IMR-90 (cell line): Measurements from ENCODE around the gene THEMIS2. TPM values are rescaled to one million over a fixed set of nuclear protein-coding genes. Genes with fewer than 3 reads are reported as not detected.
A peak's percentile ranks its signal among the peaks of the same experiment; 100 is the strongest.

ENCODE experiments used
- ATAC-seq: fragments of 200-7000 bp; cut with Tn5 transposase; 2 replicates; pipeline ENCODE4 v1.9.1; 2020; ENCODE audit warnings: low read depth, mild to moderate bottlenecking, moderate library complexity
- BruUV-seq: library from RNA; stranded (reverse); fragments of 400-500 nt; replicated peaks from 2 replicates; lab custom pipeline; 2021; lab: Mats Ljungman, UMichigan
- CTCF ChIA-PET: fragments of 300-600 bp; formaldehyde crosslinking; extraction: SDS; loops from one replicate; lab custom pipeline; 2021; ENCODE audit warnings: antibody characterized with exemption; lab: Yijun Ruan, JAX
- POLR2A ChIA-PET: fragments of 300-600 bp; sonication (Branson Sonifier 250); formaldehyde crosslinking; loops from one replicate; lab custom pipeline; 2022; ENCODE audit warnings: antibody characterized with exemption; ENCODE audit not compliant: unreplicated experiment; lab: Charles Lee
- DNase-seq: peaks from one replicate; pipeline ENCODE4 v3.0.0; 2013
- H2AFZ ChIP-seq: replicated peaks from 2 replicates; pipeline ENCODE3; 2013; ENCODE audit warnings: low read length, mild to moderate bottlenecking; ENCODE audit not compliant: poor library complexity
- H2AK5ac ChIP-seq: 2 replicates; pipeline ENCODE4 v1.6.1; 2013; ENCODE audit warnings: low read depth, low read length, inconsistent platforms
- H2AK9ac ChIP-seq: replicated peaks from 2 replicates; pipeline ENCODE3; 2013; ENCODE audit warnings: mild to moderate bottlenecking, low read depth, low read length, moderate library complexity; ENCODE audit not compliant: poor library complexity
- H2BK120ac ChIP-seq: 2 replicates; pipeline ENCODE4 v1.6.1; 2013; ENCODE audit warnings: low read depth, low read length, inconsistent platforms
- H2BK15ac ChIP-seq: 3 replicates; pipeline ENCODE4 v1.6.1; 2013; ENCODE audit warnings: low read depth, low read length, inconsistent platforms
- H2BK20ac ChIP-seq: 2 replicates; pipeline ENCODE4 v1.6.1; 2013; ENCODE audit warnings: low read depth, mild to moderate bottlenecking, inconsistent platforms, low read length, moderate library complexity
- H2BK5ac ChIP-seq: 2 replicates; pipeline ENCODE4 v1.6.1; 2013; ENCODE audit warnings: mild to moderate bottlenecking, low read depth, low read length, inconsistent platforms; ENCODE audit not compliant: poor library complexity, severe bottlenecking
- H3K14ac ChIP-seq: replicated peaks from 2 replicates; pipeline ENCODE4 v1.6.1; 2013; ENCODE audit warnings: low read depth, low read length, inconsistent platforms
- H3K18ac ChIP-seq: 2 replicates; pipeline ENCODE4 v1.6.1; 2013; ENCODE audit warnings: low read depth, low read length, control low read depth
- H3K23ac ChIP-seq: 2 replicates; pipeline ENCODE4 v1.6.1; 2013; ENCODE audit warnings: low read depth, low read length, inconsistent platforms
- H3K27ac ChIP-seq: 2 replicates; pipeline ENCODE4 v1.5.1; 2013; ENCODE audit warnings: mild to moderate bottlenecking, control low read depth, low read length; ENCODE audit not compliant: insufficient read depth
- H3K27me3 ChIP-seq: 2 replicates; pipeline ENCODE4 v1.6.1; 2013; ENCODE audit warnings: low read length; ENCODE audit not compliant: control insufficient read depth, insufficient read depth
- H3K36me3 ChIP-seq: 2 replicates; pipeline ENCODE4 v1.6.1; 2013; ENCODE audit warnings: low read length, mixed read lengths; ENCODE audit not compliant: control insufficient read depth, insufficient read depth
- H3K4ac ChIP-seq: 2 replicates; pipeline ENCODE4 v1.6.1; 2013; ENCODE audit warnings: low read depth, low read length, inconsistent platforms
- H3K4me1 ChIP-seq: 2 replicates; pipeline ENCODE4 v1.6.1; 2013; ENCODE audit warnings: low read length, mixed read lengths; ENCODE audit not compliant: control insufficient read depth, insufficient read depth
- H3K4me2 ChIP-seq: 2 replicates; pipeline ENCODE4 v1.6.1; 2013; ENCODE audit warnings: low read depth, mild to moderate bottlenecking, control low read depth, low read length, moderate library complexity
- H3K4me3 ChIP-seq: 2 replicates; pipeline ENCODE4 v1.5.1; 2013; ENCODE audit warnings: low read depth, mild to moderate bottlenecking, control low read depth, low read length, moderate library complexity; ENCODE audit not compliant: insufficient read depth
- H3K56ac ChIP-seq: 2 replicates; pipeline ENCODE4 v1.6.1; 2013; ENCODE audit warnings: low read length, inconsistent platforms; ENCODE audit not compliant: insufficient read depth; ENCODE audit errors: extremely low read depth
- H3K79me1 ChIP-seq, 2 experiments: 2 replicates each; pipeline ENCODE4 v1.6.1; 2013; ENCODE audit warnings: low read length in 2 of 2, inconsistent platforms in 1 of 2, low read depth in 1 of 2
- H3K9ac ChIP-seq: 2 replicates; pipeline ENCODE4 v1.6.1; 2013; ENCODE audit warnings: low read depth, low read length, control low read depth
- H3K9me1 ChIP-seq: 2 replicates; pipeline ENCODE4 v1.6.1; 2013; ENCODE audit warnings: low read length, inconsistent platforms; ENCODE audit not compliant: insufficient read depth
- H3K9me3 ChIP-seq: 2 replicates; pipeline ENCODE4 v1.6.1; 2013; ENCODE audit warnings: low read length; ENCODE audit not compliant: control insufficient read depth, insufficient read depth
- H4K20me1 ChIP-seq: 2 replicates; pipeline ENCODE4 v1.6.1; 2013; ENCODE audit warnings: low read length, inconsistent platforms; ENCODE audit not compliant: insufficient read depth
- H4K5ac ChIP-seq: 2 replicates; pipeline ENCODE4 v1.6.1; 2013; ENCODE audit warnings: mild to moderate bottlenecking, low read depth, low read length, control low read depth
- H4K8ac ChIP-seq, 2 experiments: 2 replicates each; pipeline ENCODE4 v1.6.1; 2013; ENCODE audit warnings: low read depth in 2 of 2, low read length in 2 of 2, control low read depth in 1 of 2, inconsistent platforms in 1 of 2
- H4K91ac ChIP-seq: 2 replicates; pipeline ENCODE4 v1.6.1; 2013; ENCODE audit warnings: low read depth, low read length, inconsistent platforms; ENCODE audit not compliant: insufficient read depth
- BHLHE40 ChIP-seq: fragments of 150-350 bp; IDR thresholded peaks from 2 replicates; pipeline ENCODE4 v1.6.1; 2016; ENCODE audit warnings: mild to moderate bottlenecking, low read depth, low read length
- CEBPB ChIP-seq: IDR thresholded peaks from 2 replicates; pipeline ENCODE4 v1.6.1; 2012; ENCODE audit warnings: low read depth, low read length, improper control_type of control experiment
- CHD1 ChIP-seq: IDR thresholded peaks from 2 replicates; pipeline ENCODE4 v1.6.1; 2012; ENCODE audit warnings: low read depth, low read length, improper control_type of control experiment
- MXI1 ChIP-seq: IDR thresholded peaks from 2 replicates; pipeline ENCODE4 v1.6.1; 2012; ENCODE audit warnings: low read depth, mild to moderate bottlenecking, low read length, moderate library complexity, borderline replicate concordance
- NFE2L2 ChIP-seq: fragments of 150-350 bp; IDR thresholded peaks from 2 replicates; pipeline ENCODE4 v1.6.1; 2016; ENCODE audit warnings: low read depth, mild to moderate bottlenecking, low read length
- WGBS, 2 experiments: methylation state at CpG; one replicate each; pipeline versions ENCODE4 v1.1.5 to v1.1.7; 2013; ENCODE audit warnings: missing lambda C conversion rate in 2 of 2; ENCODE audit not compliant: insufficient read length in 1 of 2; ENCODE audit errors: extremely low coverage in 2 of 2; 5-methylcytosine and 5-hydroxymethylcytosine counted together
- dilution Hi-C: fragments of 300-500 bp; cut with HindIII; formaldehyde crosslinking; loops from one replicate; pipeline ENCODE4 v1.14.3; 2018; ENCODE audit warnings: low sequenced_read_pairs; ENCODE audit not compliant: unreplicated experiment
- in situ Hi-C: fragments of 300-500 bp; cut with MboI; formaldehyde crosslinking; loops from 3 replicates; pipeline ENCODE4 v1.14.3; 2019; ENCODE audit warnings: low sequenced_read_pairs, inconsistent platforms, mixed read lengths
- intact Hi-C: fragments of 100-400 bp; cut with micrococcal nuclease; formaldehyde crosslinking; loops from 2 replicates; pipeline ENCODE4 v1.10.0; 2022
- polyA plus RNA-seq, 3 experiments: library from polyadenylated mRNA; depleted of rRNA; stranded (reverse); fragments of >200 nt; gene quantifications; 2 replicates each; pipeline ENCODE4 v1.2.3, GENCODE V29; 2012; ENCODE audit warnings: low replicate concordance in 1 of 3
- total RNA-seq: library from RNA; depleted of rRNA; stranded (reverse); fragments of >200 nt; gene quantifications from 2 replicates; pipeline ENCODE4 v1.2.3, GENCODE V29; 2012
- TF ChIP-seq, protein P1 (sequence below): fragments of 150-350 bp; IDR thresholded peaks from 2 replicates; pipeline ENCODE4 v1.6.1; 2017; ENCODE audit warnings: mild to moderate bottlenecking, antibody characterized with exemption, low read length, low read depth
- TF ChIP-seq, protein P2 (sequence below): conservative IDR thresholded peaks from 2 replicates; pipeline ENCODE4 v1.5.1; 2012; ENCODE audit warnings: mild to moderate bottlenecking, low read depth, low read length, improper control_type of control experiment

Gene THEMIS2
- total and polyA plus RNA-seq, 2 of the 4 experiments (the other 2 are of a cell fraction): 4.5 to 5.0 TPM

DNA sequence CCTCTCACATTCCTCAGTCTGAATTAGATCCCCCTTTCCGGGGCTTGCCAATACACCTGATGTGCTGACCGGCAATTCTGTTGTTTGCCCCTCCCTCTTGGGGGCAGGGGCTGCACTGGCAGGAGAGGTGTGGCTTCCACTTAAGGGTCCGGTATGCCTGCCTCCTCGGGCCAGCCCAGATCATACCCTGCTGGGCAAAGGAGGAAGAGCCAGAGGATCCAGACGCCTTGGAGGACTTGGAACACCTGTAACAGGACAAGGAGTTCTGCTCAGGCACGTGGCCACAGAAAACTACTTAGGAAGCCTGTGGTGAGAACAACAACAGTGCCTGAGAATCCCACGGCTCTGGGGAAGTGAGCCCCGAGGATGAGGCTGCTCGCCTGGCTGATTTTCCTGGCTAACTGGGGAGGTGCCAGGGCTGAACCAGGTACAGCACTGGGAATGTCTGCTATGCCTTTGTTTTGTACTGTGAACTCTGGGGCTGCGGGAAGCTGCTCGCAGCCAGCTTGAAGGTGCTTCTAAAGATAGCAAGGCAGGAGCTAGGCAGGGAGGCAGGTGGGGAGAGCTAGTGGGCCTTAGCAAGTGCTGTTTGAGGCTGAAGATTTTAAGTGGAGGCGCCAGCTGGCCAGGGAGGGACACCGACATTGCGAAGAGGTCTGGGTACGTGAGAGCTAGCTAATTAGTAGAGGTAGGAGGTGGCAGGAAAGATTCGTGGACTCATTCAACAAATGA is 62.6 kb downstream of the THEMIS2 start, which contains the start of gene SMPDL3B:
SMPDL3B (plus strand) TSS at position 183 of the 732 bp plus-strand sequence; CDS start at position 367, 184 bp downstream.
- H2AK9ac ChIP-seq: peak within 1 kb of the TSS; percentile 4
- CTCF ChIA-PET: no interaction called here
- intact Hi-C loops: no loop called here

More for the DNA sequence above, 62.6 kb downstream of the THEMIS2 start, which contains the start of gene SMPDL3B:
- dilution Hi-C loops (no loop called here), in situ Hi-C loops (no loop called here)
- no peak within 1 kb of the TSS for H3K14ac ChIP-seq
- no peak within 1 kb of the TSS for H3K9ac ChIP-seq
- peak within 1 kb of the TSS; percentile 12; the same call in 1 of the 2 replicates for H3K4me3 ChIP-seq
- H3K27me3 ChIP-seq: peaks cover 25% of the 10 kb centered on the region
- no peak within 1 kb of the TSS for H3K23ac ChIP-seq
- BruUV-seq: no TSS peak
- H2AFZ ChIP-seq: peak within 1 kb of the TSS; percentile 78
- H3K4ac ChIP-seq: no peak within 1 kb of the TSS
- no peak within 1 kb of the TSS for H3K56ac ChIP-seq
- H2BK15ac ChIP-seq: no peak within 1 kb of the TSS
- peak; percentile 72 for ATAC-seq
- H3K9me1 ChIP-seq: no peaks in the 10 kb centered on the region
- 5% methylated on average over 6 of the region's 16 CpGs; no CpG with 5 or more reads in 1 of the 2 experiments for WGBS, 2 experiments
- no peak within 1 kb of the TSS for H3K18ac ChIP-seq
- TF ChIP-seq BHLHE40 (no peak), NFE2L2 (no peak), MXI1 (no peak), CEBPB (no peak), CHD1 (no peak)
- TF ChIP-seq, protein P1, sequence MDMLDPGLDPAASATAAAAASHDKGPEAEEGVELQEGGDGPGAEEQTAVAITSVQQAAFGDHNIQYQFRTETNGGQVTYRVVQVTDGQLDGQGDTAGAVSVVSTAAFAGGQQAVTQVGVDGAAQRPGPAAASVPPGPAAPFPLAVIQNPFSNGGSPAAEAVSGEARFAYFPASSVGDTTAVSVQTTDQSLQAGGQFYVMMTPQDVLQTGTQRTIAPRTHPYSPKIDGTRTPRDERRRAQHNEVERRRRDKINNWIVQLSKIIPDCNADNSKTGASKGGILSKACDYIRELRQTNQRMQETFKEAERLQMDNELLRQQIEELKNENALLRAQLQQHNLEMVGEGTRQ: no peak
- TF ChIP-seq, protein P2, sequence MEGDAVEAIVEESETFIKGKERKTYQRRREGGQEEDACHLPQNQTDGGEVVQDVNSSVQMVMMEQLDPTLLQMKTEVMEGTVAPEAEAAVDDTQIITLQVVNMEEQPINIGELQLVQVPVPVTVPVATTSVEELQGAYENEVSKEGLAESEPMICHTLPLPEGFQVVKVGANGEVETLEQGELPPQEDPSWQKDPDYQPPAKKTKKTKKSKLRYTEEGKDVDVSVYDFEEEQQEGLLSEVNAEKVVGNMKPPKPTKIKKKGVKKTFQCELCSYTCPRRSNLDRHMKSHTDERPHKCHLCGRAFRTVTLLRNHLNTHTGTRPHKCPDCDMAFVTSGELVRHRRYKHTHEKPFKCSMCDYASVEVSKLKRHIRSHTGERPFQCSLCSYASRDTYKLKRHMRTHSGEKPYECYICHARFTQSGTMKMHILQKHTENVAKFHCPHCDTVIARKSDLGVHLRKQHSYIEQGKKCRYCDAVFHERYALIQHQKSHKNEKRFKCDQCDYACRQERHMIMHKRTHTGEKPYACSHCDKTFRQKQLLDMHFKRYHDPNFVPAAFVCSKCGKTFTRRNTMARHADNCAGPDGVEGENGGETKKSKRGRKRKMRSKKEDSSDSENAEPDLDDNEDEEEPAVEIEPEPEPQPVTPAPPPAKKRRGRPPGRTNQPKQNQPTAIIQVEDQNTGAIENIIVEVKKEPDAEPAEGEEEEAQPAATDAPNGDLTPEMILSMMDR: no peak
- no peak within 1 kb of the TSS for H3K27ac ChIP-seq
- no peak for DNase-seq
- no peak within 1 kb of the TSS for H2AK5ac ChIP-seq
- no peak within 1 kb of the TSS for H2BK5ac ChIP-seq
- POLR2A ChIA-PET: no interaction called here
- H3K9me3 ChIP-seq: no peaks in the 10 kb centered on the region
- H3K79me1 ChIP-seq: no peaks in the 10 kb centered on the region
- H3K4me2 ChIP-seq: peak within 1 kb of the TSS; percentile 75
- H4K5ac ChIP-seq: no peak within 1 kb of the TSS
- H3K36me3 ChIP-seq: no peaks in the 10 kb centered on the region
- H4K8ac ChIP-seq: no peak within 1 kb of the TSS
- H2BK120ac ChIP-seq: no peak within 1 kb of the TSS
- H4K91ac ChIP-seq: no peak within 1 kb of the TSS
- H4K20me1 ChIP-seq: no peaks in the 10 kb centered on the region
- no peak within 1 kb of the TSS for H2BK20ac ChIP-seq
- H3K4me1 ChIP-seq: peaks cover 4% of the 10 kb centered on the region
